ENCODE measurements around the gene ENSA. TPM values are rescaled to one million over a fixed set of nuclear protein-coding genes. Genes with fewer than 3 reads are reported as not detected.

The ENSA gene
- total and polyA plus RNA-seq, 12 donors = 91.8 to 215 (median 112) TPM

DNA sequence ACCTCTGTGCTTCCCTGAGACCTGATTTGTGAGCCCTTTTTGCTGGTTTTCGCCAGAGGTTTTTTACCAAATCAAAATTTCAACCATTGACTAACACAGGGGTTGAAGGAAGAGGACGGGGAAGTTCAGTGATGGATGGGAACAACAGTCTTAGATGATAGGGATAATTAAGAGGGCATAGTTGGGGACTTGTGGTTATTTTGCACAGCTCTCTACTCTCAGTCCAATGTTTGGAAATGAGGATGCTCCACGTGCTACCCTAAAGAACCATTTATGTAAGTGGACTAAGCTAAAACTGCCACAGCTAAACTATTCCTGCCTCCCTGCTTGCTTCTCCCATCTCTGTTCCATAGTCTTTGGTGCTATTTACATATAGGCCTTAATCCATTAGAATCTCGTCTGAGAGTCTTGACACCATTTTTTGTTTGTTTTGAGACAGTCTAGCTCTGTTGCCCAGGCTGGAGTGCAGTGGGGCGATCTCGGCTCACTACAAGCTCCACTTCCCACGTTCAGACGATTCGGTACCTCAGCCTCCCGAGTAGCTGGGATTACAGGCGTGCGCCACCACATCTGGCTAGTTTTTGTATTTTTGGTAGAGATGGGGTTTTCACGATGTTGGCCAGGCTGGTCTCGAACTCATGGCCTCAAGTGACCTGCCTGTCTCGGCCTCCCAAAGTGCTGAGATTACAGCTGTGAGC is 49.3 kb downstream of the ENSA start:
- Histone ChIP-seq H3K27me3 (no peaks in the 10 kb centered on the region), H3K36me3 (replicated peaks in 1 of 2) (peaks cover 0 to 26% of the 10 kb centered on the region in 2 donors), H3K9me3 (replicated peaks in 1 of 3) (no peaks in the 10 kb centered on the region), H3K27ac (peak overlapping the region; percentile 83 to 100 (median 100)), H3K4me1 (replicated peaks in 1 of 2) (peaks cover 20 to 22% of the 10 kb centered on the region in 2 donors), H3K4me3 (peak overlapping the region in 2 of 4 donors; percentile 27 to 96)
- intact Hi-C loops (cut with DNase I) = loop anchor here (5.0 kb wide), 2 partner anchors 37 to 42 kb away; no protein-coding TSS in a partner anchor
- TF ChIP-seq, protein P1, sequence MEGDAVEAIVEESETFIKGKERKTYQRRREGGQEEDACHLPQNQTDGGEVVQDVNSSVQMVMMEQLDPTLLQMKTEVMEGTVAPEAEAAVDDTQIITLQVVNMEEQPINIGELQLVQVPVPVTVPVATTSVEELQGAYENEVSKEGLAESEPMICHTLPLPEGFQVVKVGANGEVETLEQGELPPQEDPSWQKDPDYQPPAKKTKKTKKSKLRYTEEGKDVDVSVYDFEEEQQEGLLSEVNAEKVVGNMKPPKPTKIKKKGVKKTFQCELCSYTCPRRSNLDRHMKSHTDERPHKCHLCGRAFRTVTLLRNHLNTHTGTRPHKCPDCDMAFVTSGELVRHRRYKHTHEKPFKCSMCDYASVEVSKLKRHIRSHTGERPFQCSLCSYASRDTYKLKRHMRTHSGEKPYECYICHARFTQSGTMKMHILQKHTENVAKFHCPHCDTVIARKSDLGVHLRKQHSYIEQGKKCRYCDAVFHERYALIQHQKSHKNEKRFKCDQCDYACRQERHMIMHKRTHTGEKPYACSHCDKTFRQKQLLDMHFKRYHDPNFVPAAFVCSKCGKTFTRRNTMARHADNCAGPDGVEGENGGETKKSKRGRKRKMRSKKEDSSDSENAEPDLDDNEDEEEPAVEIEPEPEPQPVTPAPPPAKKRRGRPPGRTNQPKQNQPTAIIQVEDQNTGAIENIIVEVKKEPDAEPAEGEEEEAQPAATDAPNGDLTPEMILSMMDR (IDR thresholded peaks at IDR 0.05) = no peak
- no peak for TF ChIP-seq POLR2A (IDR thresholded peaks at IDR 0.05)
- 64 to 73% (median 71%) methylated on average over 14 to 15 of the region's 15 CpGs for WGBS, 4 donors
- peak in 1 of 7 donors; percentile 17 for DNase-seq

DNA sequence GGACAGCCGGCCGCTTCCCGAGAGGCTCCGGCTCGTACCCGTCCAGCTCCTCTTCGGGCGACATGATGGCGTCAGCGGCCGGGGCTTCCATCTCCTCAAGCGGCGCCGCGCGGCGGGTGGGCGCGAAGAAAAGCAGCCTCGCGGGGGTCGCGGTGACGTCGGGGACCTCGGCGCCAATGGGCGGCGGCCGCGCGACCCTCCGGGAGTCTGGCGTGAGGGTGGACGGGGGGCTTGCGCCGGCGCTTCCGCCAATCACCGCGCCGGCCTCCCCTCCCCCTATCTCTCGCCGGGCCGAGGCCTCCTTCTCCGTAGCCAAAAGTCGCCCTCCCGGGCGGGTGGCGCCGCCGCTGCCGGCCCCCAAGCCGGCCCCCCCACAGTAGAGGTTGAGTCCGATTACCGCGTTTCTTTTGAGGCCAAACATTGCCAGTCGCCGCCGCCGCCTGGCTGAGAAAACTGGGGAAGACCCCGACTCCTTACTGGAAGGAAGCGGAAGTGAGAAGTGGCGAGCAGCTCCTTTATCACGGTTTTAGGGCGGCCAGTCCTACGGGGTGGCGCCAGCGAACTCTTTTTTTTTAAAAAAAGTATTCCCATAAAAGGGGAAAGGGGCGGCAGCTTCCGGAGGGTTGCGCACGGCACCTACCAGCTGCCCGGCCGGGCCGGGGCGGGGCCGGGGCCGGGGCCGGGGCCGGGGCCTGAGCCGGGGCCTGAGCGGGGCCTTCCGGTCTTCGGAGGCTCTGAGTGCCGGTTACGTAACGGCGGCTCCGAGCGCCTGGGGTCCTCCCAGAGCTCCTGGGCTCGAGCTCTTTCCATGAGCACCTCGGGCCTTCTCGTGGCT is 50.1 kb downstream of the ENSA start, which contains the start of gene MCL1:
MCL1 (minus strand) TSS at position 501 of the 835 bp plus-strand sequence; CDS start at position 421, 80 bp downstream.
- intact Hi-C loops (cut with DNase I) = loop anchor here (5.0 kb wide), 2 partner anchors 38 to 43 kb away; no protein-coding TSS in a partner anchor
- DNase-seq = peak; percentile 92 to 97 (median 97)
- peak within 1 kb of the TSS; percentile 93 to 100 (median 100) for H3K27ac ChIP-seq
- H3K4me3 ChIP-seq = peak within 1 kb of the TSS; percentile 67 to 99 (median 92)
- H3K36me3 ChIP-seq (replicated peaks in 1 of 2) = peaks cover 0 to 33% of the 10 kb centered on the region in 2 donors
- H3K4me1 ChIP-seq (replicated peaks in 1 of 2) = peaks cover 27 to 29% of the 10 kb centered on the region in 2 donors
- 0 to 1% (median 0%) methylated on average over 14 to 94 of the region's 94 CpGs for WGBS, 4 donors
- TF ChIP-seq POLR2A (IDR thresholded peaks at IDR 0.05) = peak; percentile 98
- TF ChIP-seq, protein P1 (IDR thresholded peaks at IDR 0.05) = peak in 4 of 6 experiments; percentile 12 to 29 (median 19)
- H3K9me3 ChIP-seq (replicated peaks in 1 of 3) = no peaks in the 10 kb centered on the region
- no peaks in the 10 kb centered on the region for H3K27me3 ChIP-seq

DNA sequence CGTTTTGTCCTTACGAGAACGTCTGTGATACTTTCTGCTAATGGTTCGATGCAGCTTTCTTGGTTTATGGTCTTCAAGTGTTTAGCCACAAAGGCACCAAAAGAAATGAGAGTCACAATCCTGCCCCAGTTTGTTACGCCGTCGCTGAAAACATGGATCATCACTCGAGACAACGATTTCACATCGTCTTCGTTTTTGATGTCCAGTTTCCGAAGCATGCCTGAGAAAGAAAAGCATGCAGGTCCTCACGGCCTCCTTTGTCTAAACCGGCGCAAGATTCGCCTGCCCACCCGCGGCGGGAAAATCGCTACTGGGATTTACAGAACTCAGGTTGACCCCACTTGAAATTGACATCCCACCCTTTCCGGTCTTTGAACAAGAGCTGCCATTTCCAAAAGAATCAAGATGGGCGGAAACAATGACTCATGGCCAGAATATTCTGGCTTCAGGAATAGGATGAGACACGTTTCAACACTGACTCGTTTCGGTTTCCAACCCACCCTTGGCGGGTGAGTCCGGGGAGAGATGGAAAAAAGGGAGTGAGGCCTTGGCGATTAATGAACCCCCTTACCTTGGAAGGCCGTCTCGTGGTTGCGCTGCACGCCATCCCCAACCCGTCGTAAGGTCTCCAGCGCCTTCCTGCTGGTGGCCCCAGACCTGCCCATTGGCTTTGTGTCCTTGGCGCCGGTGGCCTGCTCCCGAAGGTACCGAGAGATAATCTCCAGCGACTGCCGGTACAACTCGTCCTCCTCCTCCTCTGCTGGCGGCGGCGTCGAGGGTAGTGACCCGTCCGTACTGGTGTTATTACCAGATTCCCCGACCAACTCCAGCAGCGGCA is 50.9 kb downstream of the ENSA start:
- no peaks in the 10 kb centered on the region for H3K27me3 ChIP-seq
- no peaks in the 10 kb centered on the region for H3K9me3 ChIP-seq (replicated peaks in 1 of 3)
- peak; percentile 70 to 85 (median 78) for DNase-seq
- peak overlapping the region; percentile 67 to 99 (median 92) for H3K4me3 ChIP-seq
- H3K4me1 ChIP-seq (replicated peaks in 1 of 2) = peaks cover 36 to 38% of the 10 kb centered on the region in 2 donors
- H3K36me3 ChIP-seq (replicated peaks in 1 of 2) = peaks cover 0 to 42% of the 10 kb centered on the region in 2 donors
- peak overlapping the region; percentile 93 to 100 (median 100) for H3K27ac ChIP-seq
- peak; percentile 12 to 67 for TF ChIP-seq POLR2A (IDR thresholded peaks at IDR 0.05)
- TF ChIP-seq, protein P1 (IDR thresholded peaks at IDR 0.05) = no peak
- intact Hi-C loops (cut with DNase I) = loop anchor here (5.0 kb wide), 2 partner anchors 39 to 44 kb away; no protein-coding TSS in a partner anchor
- 0% methylated on average over 38 to 50 of the region's 50 CpGs for WGBS, 4 donors

Data from adrenal gland (tissue), 12 donors.